ENCODE measurements around the gene RAMP1. TPM values are rescaled to one million over a fixed set of nuclear protein-coding genes. Genes with fewer than 3 reads are reported as not detected.

The RAMP1 gene
- total RNA-seq, 1 donor from 2014 or later: 176 TPM

DNA sequence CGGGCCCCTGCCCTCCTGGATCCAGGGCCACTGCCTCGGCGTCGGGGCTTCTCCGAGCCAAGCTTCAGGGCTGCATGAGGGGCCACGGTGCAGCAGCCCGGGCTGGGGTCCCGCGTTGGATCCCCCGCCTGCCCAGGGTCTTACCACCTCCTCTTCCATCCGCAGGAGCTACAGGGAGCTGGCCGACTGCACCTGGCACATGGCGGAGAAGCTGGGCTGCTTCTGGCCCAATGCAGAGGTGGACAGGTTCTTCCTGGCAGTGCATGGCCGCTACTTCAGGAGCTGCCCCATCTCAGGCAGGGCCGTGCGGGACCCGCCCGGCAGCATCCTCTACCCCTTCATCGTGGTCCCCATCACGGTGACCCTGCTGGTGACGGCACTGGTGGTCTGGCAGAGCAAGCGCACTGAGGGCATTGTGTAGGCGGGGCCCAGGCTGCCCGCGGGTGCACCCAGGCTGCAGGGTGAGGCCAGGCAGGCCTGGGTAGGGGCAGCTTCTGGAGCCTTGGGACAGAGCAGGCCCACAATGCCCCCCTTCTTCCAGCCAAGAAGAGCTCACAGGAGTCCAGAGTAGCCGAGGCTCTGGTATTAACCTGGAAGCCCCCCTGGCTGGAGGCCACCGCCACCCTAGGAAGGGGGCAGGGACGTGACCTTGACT, 52.1 kb downstream of the RAMP1 start:
- H3K4me3 Mint-ChIP-seq (ENCODE audit: unreplicated experiment): no peak overlapping the region
- H3K36me3 Mint-ChIP-seq (ENCODE audit: low read depth): peaks cover 18% of the 10 kb centered on the region
- TF ChIP-seq, protein P1, sequence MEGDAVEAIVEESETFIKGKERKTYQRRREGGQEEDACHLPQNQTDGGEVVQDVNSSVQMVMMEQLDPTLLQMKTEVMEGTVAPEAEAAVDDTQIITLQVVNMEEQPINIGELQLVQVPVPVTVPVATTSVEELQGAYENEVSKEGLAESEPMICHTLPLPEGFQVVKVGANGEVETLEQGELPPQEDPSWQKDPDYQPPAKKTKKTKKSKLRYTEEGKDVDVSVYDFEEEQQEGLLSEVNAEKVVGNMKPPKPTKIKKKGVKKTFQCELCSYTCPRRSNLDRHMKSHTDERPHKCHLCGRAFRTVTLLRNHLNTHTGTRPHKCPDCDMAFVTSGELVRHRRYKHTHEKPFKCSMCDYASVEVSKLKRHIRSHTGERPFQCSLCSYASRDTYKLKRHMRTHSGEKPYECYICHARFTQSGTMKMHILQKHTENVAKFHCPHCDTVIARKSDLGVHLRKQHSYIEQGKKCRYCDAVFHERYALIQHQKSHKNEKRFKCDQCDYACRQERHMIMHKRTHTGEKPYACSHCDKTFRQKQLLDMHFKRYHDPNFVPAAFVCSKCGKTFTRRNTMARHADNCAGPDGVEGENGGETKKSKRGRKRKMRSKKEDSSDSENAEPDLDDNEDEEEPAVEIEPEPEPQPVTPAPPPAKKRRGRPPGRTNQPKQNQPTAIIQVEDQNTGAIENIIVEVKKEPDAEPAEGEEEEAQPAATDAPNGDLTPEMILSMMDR (IDR thresholded peaks at IDR 0.05): no peak
- H3K4me1 Mint-ChIP-seq (ENCODE audit: low read depth): peaks cover 21% of the 10 kb centered on the region
- no peaks in the 10 kb centered on the region for H3K27me3 Mint-ChIP-seq (ENCODE audit: low read depth)
- no peak for DNase-seq (ENCODE audit: low spot score)
- H3K9me3 Mint-ChIP-seq (ENCODE audit: low read depth): peaks cover 7% of the 10 kb centered on the region
- H3K27ac Mint-ChIP-seq (ENCODE audit: unreplicated experiment): no peak overlapping the region

DNA sequence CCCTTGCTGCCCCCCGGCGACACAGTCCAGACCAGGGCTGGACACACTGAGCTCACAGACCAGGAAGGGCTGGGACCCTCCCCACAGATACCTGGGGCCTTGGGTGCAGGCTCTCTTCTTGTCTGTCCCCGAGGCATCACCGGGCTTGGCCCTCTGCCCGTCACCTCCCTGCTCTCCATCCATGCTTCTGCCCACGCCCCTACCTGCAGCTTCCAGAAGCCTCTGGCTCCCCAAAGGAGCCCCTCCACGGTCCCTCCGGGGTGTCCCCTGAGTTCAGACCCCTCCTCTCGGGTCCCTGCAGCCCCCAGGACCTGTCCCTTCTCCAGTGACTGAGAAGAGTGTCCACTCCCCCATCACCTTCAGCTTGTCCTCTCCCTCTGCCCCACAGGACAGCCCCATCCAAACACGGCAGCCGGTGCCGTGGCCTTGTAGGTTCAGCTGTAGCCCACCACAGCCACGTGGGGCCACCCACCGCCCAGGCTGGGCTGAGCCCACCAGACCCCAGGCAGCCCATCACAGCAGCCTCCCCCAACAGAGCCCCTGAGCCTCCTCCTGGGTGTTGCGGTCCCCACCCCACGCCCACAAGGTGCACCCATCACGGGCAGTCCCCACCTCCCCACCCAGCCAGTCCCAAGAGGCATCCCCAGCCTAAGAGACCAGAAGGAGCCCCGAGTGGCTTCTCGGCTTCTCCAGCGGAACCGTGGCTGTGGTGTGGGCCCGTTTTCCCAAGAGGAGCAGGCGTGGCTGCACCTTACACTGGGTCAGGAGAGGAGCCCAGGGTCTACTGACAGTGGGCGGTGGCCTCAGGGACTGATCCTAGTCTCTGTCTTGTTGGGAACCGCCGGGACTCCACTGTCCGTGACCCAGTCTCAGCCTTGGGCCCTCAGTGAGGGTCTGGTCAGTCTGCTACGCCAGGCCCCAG, 53.1 kb downstream of the RAMP1 start:
- H3K4me1 Mint-ChIP-seq (ENCODE audit: low read depth): peaks cover 19% of the 10 kb centered on the region
- TF ChIP-seq, protein P1 (IDR thresholded peaks at IDR 0.05): no peak
- H3K27me3 Mint-ChIP-seq (ENCODE audit: low read depth): no peaks in the 10 kb centered on the region
- no peak overlapping the region for H3K4me3 Mint-ChIP-seq (ENCODE audit: unreplicated experiment)
- peaks cover 12% of the 10 kb centered on the region for H3K36me3 Mint-ChIP-seq (ENCODE audit: low read depth)
- peaks cover under 1% of the 10 kb centered on the region for H3K9me3 Mint-ChIP-seq (ENCODE audit: low read depth)
- H3K27ac Mint-ChIP-seq (ENCODE audit: unreplicated experiment): peak overlapping the region; percentile 61
- no peak for DNase-seq (ENCODE audit: low spot score)

DNA sequence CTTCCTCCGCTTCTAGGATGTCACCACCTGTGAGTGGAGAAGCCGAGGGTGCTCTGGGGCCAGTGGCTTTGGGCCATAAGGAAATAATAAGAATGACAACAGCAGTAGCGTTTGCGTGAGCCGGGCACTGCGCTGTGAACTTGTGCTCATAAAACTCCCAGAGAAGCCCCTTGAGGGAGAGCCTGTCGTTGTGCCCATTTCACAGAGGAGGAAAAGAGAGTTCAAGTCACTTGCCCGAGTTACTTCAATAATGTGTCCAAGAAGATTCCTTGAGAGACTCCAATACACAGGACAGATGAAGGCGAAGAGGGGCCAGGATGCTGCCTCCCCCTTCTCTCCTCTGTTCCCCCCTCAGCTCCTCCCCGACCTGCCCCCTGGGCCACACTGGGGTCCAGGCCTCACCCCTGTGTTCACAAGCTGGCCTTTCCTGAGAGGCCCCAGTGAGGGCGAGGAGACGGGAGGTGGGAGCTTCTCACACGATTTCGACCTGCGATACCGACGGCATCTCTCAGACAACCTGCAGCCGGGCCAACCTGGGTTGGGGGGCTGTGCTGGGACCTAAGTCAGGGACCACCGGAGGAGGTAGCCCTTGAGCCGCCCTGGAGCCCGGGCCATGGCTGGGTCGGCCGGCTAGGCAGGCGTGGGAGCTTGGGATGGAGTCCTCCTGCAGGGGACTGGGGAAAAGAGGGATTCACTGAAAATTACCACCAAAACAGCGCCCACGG, 53.9 kb downstream of the RAMP1 start:
- TF ChIP-seq, protein P1 (IDR thresholded peaks at IDR 0.05): no peak
- Mint-ChIP-seq H3K4me3 (ENCODE audit: unreplicated experiment) (no peak overlapping the region), H3K36me3 (ENCODE audit: low read depth) (peaks cover 12% of the 10 kb centered on the region), H3K4me1 (ENCODE audit: low read depth) (peaks cover 12% of the 10 kb centered on the region), H3K27ac (ENCODE audit: unreplicated experiment) (no peak overlapping the region), H3K9me3 (ENCODE audit: low read depth) (no peaks in the 10 kb centered on the region), H3K27me3 (ENCODE audit: low read depth) (no peaks in the 10 kb centered on the region)
- DNase-seq (ENCODE audit: low spot score): no peak

DNA sequence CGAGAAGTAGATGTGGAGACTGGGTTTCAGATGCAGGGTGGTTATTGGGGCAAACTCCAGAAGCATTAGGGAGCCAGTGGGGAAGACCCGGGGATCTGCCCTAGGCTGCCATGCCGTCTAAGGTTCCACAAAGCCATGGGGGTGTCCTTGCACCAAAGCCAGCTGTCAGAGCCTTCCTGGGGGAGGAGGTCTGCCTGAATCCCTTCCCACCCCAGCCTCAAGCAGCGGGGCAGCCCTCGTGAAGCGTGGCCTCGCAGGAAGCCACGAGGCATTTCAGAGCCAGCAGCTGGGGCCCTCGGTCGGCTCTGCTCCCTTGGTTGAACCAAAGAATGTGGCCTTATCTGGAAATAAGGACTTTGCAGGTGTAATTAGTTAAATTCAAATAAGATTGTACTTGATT, 56.2 kb downstream of the RAMP1 start:
- Mint-ChIP-seq H3K27me3 (ENCODE audit: low read depth) (no peaks in the 10 kb centered on the region), H3K4me1 (ENCODE audit: low read depth) (peaks cover 23% of the 10 kb centered on the region), H3K36me3 (ENCODE audit: low read depth) (peaks cover 5% of the 10 kb centered on the region), H3K27ac (ENCODE audit: unreplicated experiment) (no peak overlapping the region), H3K9me3 (ENCODE audit: low read depth) (no peaks in the 10 kb centered on the region), H3K4me3 (ENCODE audit: unreplicated experiment) (no peak overlapping the region)
- no peak for DNase-seq (ENCODE audit: low spot score)
- TF ChIP-seq, protein P1 (IDR thresholded peaks at IDR 0.05): no peak

DNA sequence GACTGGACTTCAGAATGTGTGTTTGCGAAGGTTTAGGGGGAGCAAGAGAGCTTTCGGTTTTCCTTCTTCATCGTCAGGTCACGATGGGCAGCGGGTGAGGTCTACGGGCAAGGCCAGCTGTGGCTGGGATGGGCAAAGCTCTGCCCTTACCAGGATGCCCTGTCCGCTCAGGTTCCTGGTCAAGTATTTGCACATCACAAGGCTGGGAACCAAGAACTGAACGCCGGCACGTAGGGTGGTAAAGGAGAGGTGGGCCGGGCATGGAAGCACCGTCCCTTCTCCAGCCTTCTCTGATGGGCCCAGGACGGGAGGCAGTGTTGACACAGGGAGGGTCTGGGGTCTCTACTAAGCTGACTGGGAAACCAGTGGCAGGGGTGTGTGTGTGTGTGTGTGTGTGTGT, 56.9 kb downstream of the RAMP1 start:
- Mint-ChIP-seq H3K4me1 (ENCODE audit: low read depth) (peaks cover 28% of the 10 kb centered on the region), H3K27me3 (ENCODE audit: low read depth) (no peaks in the 10 kb centered on the region), H3K36me3 (ENCODE audit: low read depth) (peaks cover 3% of the 10 kb centered on the region), H3K27ac (ENCODE audit: unreplicated experiment) (no peak overlapping the region), H3K9me3 (ENCODE audit: low read depth) (no peaks in the 10 kb centered on the region), H3K4me3 (ENCODE audit: unreplicated experiment) (no peak overlapping the region)
- no peak for DNase-seq (ENCODE audit: low spot score)
- TF ChIP-seq, protein P1 (IDR thresholded peaks at IDR 0.05): no peak
